ENCODE data around the gene ZNF554.

ZNF554 gene

DNA sequence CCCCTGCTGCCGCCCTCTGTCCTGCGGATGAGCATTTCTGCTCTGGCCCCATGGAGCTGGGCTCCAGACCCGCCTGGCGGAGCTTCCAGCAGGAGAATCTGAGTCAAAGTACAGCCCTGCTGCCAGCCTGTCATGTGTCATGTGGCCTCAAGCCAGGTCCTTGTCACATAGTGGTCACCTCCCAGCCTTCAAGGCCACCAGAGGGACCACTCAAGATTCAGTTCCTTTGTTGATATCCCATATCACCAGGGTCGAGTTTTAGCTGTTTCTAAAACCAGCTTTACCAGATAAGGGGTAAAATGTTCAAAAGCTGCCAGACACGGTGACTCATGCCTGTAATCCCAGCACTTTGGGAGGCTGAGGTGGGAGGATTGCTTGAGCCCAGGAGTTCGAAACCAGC is 20.9 kb upstream of the ZNF554 start:
- peaks cover 49% of the 10 kb centered on the region for H3K36me3 Mint-ChIP-seq (ENCODE audit: low read depth)
- H3K27ac Mint-ChIP-seq, result no peak overlapping the region
- H3K4me3 Mint-ChIP-seq, result no peak overlapping the region
- no peaks in the 10 kb centered on the region for H3K4me1 Mint-ChIP-seq
- no peaks in the 10 kb centered on the region for H3K9me3 Mint-ChIP-seq
- DNase-seq, result no peak
- TF ChIP-seq, protein P1, sequence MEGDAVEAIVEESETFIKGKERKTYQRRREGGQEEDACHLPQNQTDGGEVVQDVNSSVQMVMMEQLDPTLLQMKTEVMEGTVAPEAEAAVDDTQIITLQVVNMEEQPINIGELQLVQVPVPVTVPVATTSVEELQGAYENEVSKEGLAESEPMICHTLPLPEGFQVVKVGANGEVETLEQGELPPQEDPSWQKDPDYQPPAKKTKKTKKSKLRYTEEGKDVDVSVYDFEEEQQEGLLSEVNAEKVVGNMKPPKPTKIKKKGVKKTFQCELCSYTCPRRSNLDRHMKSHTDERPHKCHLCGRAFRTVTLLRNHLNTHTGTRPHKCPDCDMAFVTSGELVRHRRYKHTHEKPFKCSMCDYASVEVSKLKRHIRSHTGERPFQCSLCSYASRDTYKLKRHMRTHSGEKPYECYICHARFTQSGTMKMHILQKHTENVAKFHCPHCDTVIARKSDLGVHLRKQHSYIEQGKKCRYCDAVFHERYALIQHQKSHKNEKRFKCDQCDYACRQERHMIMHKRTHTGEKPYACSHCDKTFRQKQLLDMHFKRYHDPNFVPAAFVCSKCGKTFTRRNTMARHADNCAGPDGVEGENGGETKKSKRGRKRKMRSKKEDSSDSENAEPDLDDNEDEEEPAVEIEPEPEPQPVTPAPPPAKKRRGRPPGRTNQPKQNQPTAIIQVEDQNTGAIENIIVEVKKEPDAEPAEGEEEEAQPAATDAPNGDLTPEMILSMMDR (IDR thresholded peaks at IDR 0.05), result no peak
- no peaks in the 10 kb centered on the region for H3K27me3 Mint-ChIP-seq (ENCODE audit: low read depth, poor library complexity)

DNA sequence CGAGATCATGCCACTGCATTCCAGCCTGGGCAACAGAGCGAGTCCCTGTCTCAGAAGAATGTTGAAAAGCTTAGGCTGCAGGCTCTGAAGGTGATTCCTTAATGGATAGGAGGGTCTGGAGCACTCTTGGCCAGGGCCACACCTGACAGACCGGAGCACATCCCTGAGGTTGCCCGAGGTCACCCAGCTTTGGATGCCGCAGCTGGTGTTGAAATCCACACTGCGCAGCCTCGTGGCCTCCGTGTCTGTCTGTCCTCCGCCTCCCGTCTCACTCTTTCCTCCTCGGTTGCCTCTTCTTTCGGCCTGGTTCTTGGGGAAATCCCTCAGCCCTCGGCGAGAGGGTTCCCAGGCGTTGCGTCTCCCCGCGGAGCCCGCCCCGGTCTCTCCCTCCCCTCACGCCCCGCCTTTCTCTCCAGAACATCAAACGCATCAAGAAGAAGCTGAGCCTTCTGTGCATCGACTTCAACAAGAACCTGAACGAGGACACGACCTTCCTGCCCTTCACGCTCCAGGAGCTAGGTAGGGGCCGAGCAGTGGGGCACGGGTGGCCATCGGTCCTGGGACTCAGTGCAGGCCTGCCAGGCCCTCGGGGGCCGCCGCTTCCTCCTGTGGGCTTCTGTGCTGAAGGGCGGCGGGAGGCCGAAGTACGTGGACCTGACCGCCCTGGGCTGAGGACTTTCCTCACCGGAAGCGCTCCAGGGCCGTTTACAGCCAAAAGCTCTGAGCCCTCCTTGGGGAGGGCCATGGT is 20.2 kb upstream of the ZNF554 start:
- Mint-ChIP-seq H3K36me3 (ENCODE audit: low read depth) (peaks cover 42% of the 10 kb centered on the region), H3K27me3 (ENCODE audit: low read depth, poor library complexity) (no peaks in the 10 kb centered on the region)

DNA sequence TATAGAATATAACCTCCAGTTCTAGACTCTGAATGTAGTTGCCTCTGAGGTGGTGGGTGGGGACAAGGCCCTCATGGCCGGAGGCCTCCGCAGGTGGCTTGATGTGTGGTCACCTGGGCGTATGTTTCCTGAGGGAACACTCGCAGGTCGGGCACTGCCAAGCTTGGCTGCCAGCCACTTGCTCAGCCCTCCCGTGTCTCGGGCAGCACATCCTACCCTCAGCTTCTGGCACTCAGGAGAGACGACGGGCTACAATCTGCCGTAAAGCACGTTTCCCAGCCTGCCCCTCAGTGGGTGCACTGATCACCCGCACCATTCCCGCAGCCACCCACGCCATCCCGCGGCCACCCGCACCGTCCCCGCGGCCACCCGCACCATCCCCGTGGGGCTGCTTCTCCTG is 19.2 kb upstream of the ZNF554 start:
- DNase-seq, result no peak
- no peaks in the 10 kb centered on the region for H3K4me1 Mint-ChIP-seq
- H3K27ac Mint-ChIP-seq, result no peak overlapping the region
- TF ChIP-seq, protein P1 (IDR thresholded peaks at IDR 0.05), result no peak
- no peaks in the 10 kb centered on the region for H3K27me3 Mint-ChIP-seq (ENCODE audit: low read depth, poor library complexity)
- H3K36me3 Mint-ChIP-seq (ENCODE audit: low read depth), result peaks cover 34% of the 10 kb centered on the region
- H3K4me3 Mint-ChIP-seq, result no peak overlapping the region
- H3K9me3 Mint-ChIP-seq, result no peaks in the 10 kb centered on the region

More for the DNA sequence above, 20.2 kb upstream of the ZNF554 start:
- Mint-ChIP-seq H3K4me1 (no peaks in the 10 kb centered on the region), H3K4me3 (no peak overlapping the region), H3K27ac (no peak overlapping the region), H3K9me3 (no peaks in the 10 kb centered on the region)
- no peak for DNase-seq
- TF ChIP-seq, protein P1 (IDR thresholded peaks at IDR 0.05), result no peak

DNA sequence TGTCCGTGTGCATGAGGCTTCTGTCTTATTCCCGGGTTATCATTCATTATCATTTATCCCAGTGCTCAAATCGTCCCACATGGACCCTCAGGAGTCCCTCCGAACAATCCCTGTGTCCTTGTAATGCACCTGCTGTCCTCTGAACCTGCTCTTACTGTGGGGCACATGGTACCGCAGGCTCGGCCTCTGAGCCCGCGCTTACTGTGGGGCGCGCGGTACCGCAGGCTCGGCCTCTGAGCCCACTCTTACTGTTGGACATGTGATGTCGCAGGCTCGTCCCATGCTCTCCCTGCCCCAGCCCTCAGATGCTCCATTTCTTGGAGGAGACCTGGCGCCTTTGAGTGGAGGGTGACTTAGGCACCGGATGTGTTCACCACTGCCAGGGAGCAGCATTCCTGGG is 16.8 kb upstream of the ZNF554 start:
- Mint-ChIP-seq H3K4me3 (no peak overlapping the region), H3K36me3 (ENCODE audit: low read depth) (peaks cover 22% of the 10 kb centered on the region), H3K4me1 (no peaks in the 10 kb centered on the region), H3K9me3 (no peaks in the 10 kb centered on the region), H3K27me3 (ENCODE audit: low read depth, poor library complexity) (no peaks in the 10 kb centered on the region), H3K27ac (no peak overlapping the region)
- DNase-seq, result no peak
- TF ChIP-seq, protein P1 (IDR thresholded peaks at IDR 0.05), result no peak

DNA sequence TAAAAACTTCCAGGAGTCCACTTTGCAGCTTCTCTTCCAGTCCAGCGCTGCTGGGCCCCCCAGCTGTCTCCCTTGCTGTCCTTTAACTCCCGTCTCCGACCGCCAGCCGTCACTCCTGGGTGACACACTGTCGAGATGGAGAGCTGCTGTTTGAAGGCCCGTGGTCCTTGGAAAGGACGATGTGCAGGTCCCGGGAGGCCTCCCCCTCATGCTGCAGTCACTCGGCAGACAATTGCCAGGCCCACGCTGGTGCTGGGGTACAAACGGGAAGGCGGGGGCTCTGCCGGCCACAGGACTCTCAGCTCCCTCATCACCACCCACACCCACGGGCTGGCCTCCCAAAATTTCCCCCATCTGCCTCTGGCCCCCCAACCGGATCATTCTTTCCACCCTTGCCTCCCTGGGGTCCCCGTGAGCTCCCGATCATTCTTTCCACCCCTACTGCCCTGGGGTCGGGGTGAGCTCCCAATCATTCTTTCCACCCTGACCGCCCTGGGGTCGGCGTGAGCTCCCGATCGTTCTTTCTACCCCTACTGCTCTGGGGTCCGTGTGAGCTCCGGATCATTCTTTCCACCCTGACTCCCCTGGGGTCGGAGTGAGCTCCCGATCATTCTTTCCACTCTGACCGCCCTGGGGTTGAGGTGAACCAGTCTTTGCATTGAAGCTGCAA is 16.0 kb upstream of the ZNF554 start:
- H3K27ac Mint-ChIP-seq, result no peak overlapping the region
- H3K4me1 Mint-ChIP-seq, result no peaks in the 10 kb centered on the region
- no peaks in the 10 kb centered on the region for H3K27me3 Mint-ChIP-seq (ENCODE audit: low read depth, poor library complexity)
- peaks cover 24% of the 10 kb centered on the region for H3K36me3 Mint-ChIP-seq (ENCODE audit: low read depth)
- no peaks in the 10 kb centered on the region for H3K9me3 Mint-ChIP-seq
- TF ChIP-seq, protein P1 (IDR thresholded peaks at IDR 0.05), result no peak
- no peak overlapping the region for H3K4me3 Mint-ChIP-seq
- no peak for DNase-seq

Measured in nephron progenitor cell (in vitro differentiated cells).